HL-60 (cell line): Measurements from ENCODE around the gene ZBTB7C.

Experiments
- GABPA ChIP-seq: IDR thresholded peaks from 2 replicates; pipeline ENCODE4 v1.6.1; 2012; ENCODE audit warnings: low read depth
- POLR2AphosphoS5 ChIP-seq: IDR thresholded peaks from 2 replicates; pipeline ENCODE4 v1.6.1; 2012; ENCODE audit warnings: low read depth
- SPI1 ChIP-seq: IDR thresholded peaks from 2 replicates; pipeline ENCODE4 v1.6.1; 2012; ENCODE audit warnings: low read depth, mild to moderate bottlenecking, borderline replicate concordance
- TF ChIP-seq, protein P1 (sequence below): IDR thresholded peaks from one replicate; pipeline ENCODE4 v1.5.1; 2011; ENCODE audit warnings: low read length, control low read depth, inconsistent platforms; ENCODE audit not compliant: insufficient read depth
- TF ChIP-seq, protein P2 (sequence below): IDR thresholded peaks from 2 replicates; pipeline ENCODE4 v1.6.1; 2012; ENCODE audit warnings: low read depth; ENCODE audit not compliant: insufficient replicate concordance

DNA sequence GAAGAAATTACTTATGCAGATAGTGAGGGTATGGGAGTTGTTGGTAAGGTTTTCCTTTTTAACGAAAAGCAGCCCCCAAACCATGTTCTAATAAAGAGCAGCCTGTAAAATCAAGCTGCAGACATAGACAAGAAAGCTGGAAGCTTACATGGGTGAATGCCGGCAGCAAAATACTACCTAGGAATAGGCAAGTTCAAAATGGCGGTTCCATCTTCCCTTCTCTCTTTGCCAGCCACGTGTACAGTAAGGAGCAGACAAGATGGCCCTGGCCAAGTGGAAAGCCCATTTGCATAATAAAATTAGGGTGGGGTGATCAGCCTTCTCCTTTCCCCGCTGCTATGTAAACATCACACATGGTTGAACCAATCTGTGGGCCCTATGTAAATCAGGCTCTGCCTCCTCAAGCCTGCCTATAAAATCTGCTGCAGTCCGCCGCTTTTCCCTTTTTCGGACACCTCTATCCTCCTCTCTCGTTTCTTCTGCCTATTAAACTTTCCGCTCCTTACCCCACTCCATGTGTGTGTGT is 155.0 kb downstream of the ZBTB7C start:
- TF ChIP-seq, protein P1, sequence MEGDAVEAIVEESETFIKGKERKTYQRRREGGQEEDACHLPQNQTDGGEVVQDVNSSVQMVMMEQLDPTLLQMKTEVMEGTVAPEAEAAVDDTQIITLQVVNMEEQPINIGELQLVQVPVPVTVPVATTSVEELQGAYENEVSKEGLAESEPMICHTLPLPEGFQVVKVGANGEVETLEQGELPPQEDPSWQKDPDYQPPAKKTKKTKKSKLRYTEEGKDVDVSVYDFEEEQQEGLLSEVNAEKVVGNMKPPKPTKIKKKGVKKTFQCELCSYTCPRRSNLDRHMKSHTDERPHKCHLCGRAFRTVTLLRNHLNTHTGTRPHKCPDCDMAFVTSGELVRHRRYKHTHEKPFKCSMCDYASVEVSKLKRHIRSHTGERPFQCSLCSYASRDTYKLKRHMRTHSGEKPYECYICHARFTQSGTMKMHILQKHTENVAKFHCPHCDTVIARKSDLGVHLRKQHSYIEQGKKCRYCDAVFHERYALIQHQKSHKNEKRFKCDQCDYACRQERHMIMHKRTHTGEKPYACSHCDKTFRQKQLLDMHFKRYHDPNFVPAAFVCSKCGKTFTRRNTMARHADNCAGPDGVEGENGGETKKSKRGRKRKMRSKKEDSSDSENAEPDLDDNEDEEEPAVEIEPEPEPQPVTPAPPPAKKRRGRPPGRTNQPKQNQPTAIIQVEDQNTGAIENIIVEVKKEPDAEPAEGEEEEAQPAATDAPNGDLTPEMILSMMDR, result no peak
- TF ChIP-seq, protein P2, sequence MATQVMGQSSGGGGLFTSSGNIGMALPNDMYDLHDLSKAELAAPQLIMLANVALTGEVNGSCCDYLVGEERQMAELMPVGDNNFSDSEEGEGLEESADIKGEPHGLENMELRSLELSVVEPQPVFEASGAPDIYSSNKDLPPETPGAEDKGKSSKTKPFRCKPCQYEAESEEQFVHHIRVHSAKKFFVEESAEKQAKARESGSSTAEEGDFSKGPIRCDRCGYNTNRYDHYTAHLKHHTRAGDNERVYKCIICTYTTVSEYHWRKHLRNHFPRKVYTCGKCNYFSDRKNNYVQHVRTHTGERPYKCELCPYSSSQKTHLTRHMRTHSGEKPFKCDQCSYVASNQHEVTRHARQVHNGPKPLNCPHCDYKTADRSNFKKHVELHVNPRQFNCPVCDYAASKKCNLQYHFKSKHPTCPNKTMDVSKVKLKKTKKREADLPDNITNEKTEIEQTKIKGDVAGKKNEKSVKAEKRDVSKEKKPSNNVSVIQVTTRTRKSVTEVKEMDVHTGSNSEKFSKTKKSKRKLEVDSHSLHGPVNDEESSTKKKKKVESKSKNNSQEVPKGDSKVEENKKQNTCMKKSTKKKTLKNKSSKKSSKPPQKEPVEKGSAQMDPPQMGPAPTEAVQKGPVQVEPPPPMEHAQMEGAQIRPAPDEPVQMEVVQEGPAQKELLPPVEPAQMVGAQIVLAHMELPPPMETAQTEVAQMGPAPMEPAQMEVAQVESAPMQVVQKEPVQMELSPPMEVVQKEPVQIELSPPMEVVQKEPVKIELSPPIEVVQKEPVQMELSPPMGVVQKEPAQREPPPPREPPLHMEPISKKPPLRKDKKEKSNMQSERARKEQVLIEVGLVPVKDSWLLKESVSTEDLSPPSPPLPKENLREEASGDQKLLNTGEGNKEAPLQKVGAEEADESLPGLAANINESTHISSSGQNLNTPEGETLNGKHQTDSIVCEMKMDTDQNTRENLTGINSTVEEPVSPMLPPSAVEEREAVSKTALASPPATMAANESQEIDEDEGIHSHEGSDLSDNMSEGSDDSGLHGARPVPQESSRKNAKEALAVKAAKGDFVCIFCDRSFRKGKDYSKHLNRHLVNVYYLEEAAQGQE, result no peak
- TF ChIP-seq POLR2AphosphoS5 (no peak), SPI1 (no peak), GABPA (no peak)
